Activated CD8-positive, alpha-beta memory T cell treated with anti-CD3 and anti-CD28 coated beads, Interleukin-2, amount 10 ng/mL, durations not matched to agents 7 days and 5 days (primary cell): ENCODE measurements around the gene EXT2. TPM values are rescaled to one million over a fixed set of nuclear protein-coding genes. Genes with fewer than 3 reads are reported as not detected.

Experiments used
- ATAC-seq: fragments of 150-1000 bp; cut with Tn5 transposase; one replicate; pipeline ENCODE4 v1.10.0; 2021; ENCODE audit warnings: moderate library complexity
- CTCF ChIA-PET: fragments of 350-600 bp; sonication (Branson Sonifier 250); formaldehyde crosslinking; loops from one replicate; lab custom pipeline; 2021; ENCODE audit warnings: antibody characterized with exemption; lab: Charles Lee
- DNase-seq: peaks from one replicate; pipeline ENCODE4 v3.0.0-alpha.2; 2020
- H3K27ac Mint-ChIP-seq: one replicate; pipeline ENCODE4 v1.8.0; 2021; ENCODE audit warnings: mild to moderate bottlenecking, mixed read lengths
- H3K27me3 Mint-ChIP-seq: one replicate; pipeline ENCODE4 v1.8.0; 2021; ENCODE audit warnings: mixed read lengths
- H3K36me3 Mint-ChIP-seq: one replicate; pipeline ENCODE4 v1.8.0; 2021; ENCODE audit warnings: mild to moderate bottlenecking, mixed read lengths
- H3K4me1 Mint-ChIP-seq: one replicate; pipeline ENCODE4 v1.8.0; 2021; ENCODE audit warnings: mixed read lengths
- H3K4me3 Mint-ChIP-seq: one replicate; pipeline ENCODE4 v1.8.0; 2021; ENCODE audit warnings: mild to moderate bottlenecking, moderate library complexity, mixed read lengths
- H3K9me3 Mint-ChIP-seq: one replicate; pipeline ENCODE4 v1.8.0; 2022; ENCODE audit warnings: low read depth, mixed read lengths
- total RNA-seq, 2 experiments: library from RNA; stranded (reverse); gene quantifications; one replicate each; pipeline ENCODE4 v1.2.3, GENCODE V29; 2021

Gene EXT2
- total RNA-seq, 2 experiments from 2014 or later = 21.5 to 26.1 TPM

DNA sequence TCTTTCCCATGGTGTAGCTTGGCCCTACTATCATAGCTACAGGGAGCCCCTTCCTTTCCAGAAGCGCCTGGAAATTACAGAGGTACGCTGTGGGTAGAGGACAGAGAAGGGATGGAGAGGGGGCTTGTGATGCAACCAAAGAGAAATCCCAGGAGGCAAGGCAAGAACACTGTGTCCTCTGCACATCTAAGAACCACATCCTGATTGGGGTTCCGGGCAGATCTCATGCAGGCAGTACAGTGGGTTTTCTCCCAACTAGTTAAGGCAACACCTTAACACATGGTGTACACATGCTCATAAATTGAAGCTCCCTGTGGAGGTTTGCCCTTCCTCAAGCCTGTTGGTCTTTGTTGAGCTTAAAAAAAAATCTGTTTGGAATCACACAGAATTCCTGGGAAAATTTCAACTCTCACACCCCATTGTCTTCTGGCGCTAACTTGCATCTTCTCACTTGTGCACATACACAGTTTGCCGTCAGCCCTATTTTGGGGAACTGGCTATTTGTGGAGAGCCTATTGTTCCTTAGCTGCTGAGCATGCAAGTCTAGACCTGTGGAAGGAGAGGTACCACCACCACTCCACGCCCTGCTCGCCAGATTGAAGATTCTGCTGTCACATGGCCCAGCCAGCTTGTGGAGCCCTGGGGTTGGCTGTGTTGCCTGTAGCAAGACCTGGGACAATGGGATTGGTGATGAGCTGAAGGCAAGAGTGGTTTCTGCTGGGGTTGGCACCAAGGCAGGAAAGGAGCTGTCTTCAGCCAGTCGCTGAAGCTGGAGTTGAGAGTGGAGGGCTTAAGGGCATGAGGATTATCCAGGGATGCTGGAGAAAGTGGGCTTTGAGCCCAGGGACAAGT lies 162.1 kb downstream of the EXT2 start:
- peaks cover 16% of the 10 kb centered on the region for H3K36me3 Mint-ChIP-seq
- H3K4me1 Mint-ChIP-seq = peaks cover 33% of the 10 kb centered on the region
- H3K27ac Mint-ChIP-seq = peak overlapping the region; percentile 59
- CTCF ChIA-PET = interaction anchor here (0.8 to 2.6 kb wide), 2 partner anchors 10 to 50 kb away, joined by 3 to 6 read pairs; no protein-coding TSS in a partner anchor
- DNase-seq (no peak), ATAC-seq (peak; percentile 45)
- no peaks in the 10 kb centered on the region for H3K27me3 Mint-ChIP-seq
- no peak overlapping the region for H3K4me3 Mint-ChIP-seq
- peaks cover 7% of the 10 kb centered on the region for H3K9me3 Mint-ChIP-seq

DNA sequence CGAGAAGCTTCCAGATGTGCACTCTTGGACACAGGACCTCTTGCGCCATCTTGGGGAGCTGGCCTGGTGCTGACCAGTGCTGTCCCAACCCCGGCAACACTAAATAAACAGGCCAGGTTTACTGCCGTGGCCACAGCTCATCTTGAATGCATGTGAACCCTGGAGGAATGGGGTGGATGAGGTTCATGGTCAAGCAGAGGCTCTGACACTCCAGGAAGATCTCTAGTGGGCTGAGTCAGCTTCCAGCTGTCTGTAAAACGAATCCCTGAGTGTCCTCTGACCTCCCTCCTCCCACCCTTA lies 162.7 kb downstream of the EXT2 start:
- Mint-ChIP-seq H3K27ac (no peak overlapping the region), H3K27me3 (no peaks in the 10 kb centered on the region), H3K4me3 (no peak overlapping the region), H3K36me3 (peaks cover 11% of the 10 kb centered on the region), H3K9me3 (peaks cover 1% of the 10 kb centered on the region), H3K4me1 (peaks cover 33% of the 10 kb centered on the region)
- CTCF ChIA-PET = interaction anchor here (0.8 to 2.6 kb wide), 2 partner anchors 10 to 50 kb away, joined by 3 to 6 read pairs; no protein-coding TSS in a partner anchor
- DNase-seq (no peak), ATAC-seq (no peak)

- no peak for ATAC-seq
- CTCF ChIA-PET = interaction anchor here (2.6 kb wide), 1 partner anchor 9 kb away, joined by 6 read pairs; no protein-coding TSS in a partner anchor
- DNase-seq = no peak
- no peak overlapping the region for H3K4me3 Mint-ChIP-seq
- no peak overlapping the region for H3K27ac Mint-ChIP-seq
- peaks cover 7% of the 10 kb centered on the region for H3K36me3 Mint-ChIP-seq
- no peaks in the 10 kb centered on the region for H3K9me3 Mint-ChIP-seq
- H3K4me1 Mint-ChIP-seq = peaks cover 33% of the 10 kb centered on the region
- no peaks in the 10 kb centered on the region for H3K27me3 Mint-ChIP-seq
Observed at GRCh38 chr11:44258839-44259420, 163.5 kb downstream of the EXT2 start.

GRCh38 chr11:44260081-44260480 lies 164.6 kb downstream of the EXT2 start:
- Mint-ChIP-seq H3K36me3 (peaks cover 7% of the 10 kb centered on the region), H3K27me3 (no peaks in the 10 kb centered on the region), H3K4me3 (no peak overlapping the region), H3K4me1 (peaks cover 33% of the 10 kb centered on the region), H3K9me3 (no peaks in the 10 kb centered on the region), H3K27ac (no peak overlapping the region)
- DNase-seq (no peak), ATAC-seq (no peak)
- CTCF ChIA-PET = no interaction called here

- DNase-seq (no peak), ATAC-seq (no peak)
- CTCF ChIA-PET = interaction anchor here (1.2 kb wide), 1 partner anchor 24 kb away, joined by 3 read pairs; no protein-coding TSS in a partner anchor
- no peak overlapping the region for H3K4me3 Mint-ChIP-seq
- no peaks in the 10 kb centered on the region for H3K9me3 Mint-ChIP-seq
- no peak overlapping the region for H3K27ac Mint-ChIP-seq
- H3K36me3 Mint-ChIP-seq = peaks cover 7% of the 10 kb centered on the region
- no peaks in the 10 kb centered on the region for H3K27me3 Mint-ChIP-seq
- H3K4me1 Mint-ChIP-seq = peaks cover 25% of the 10 kb centered on the region
Observed at GRCh38 chr11:44261800-44262591, 166.5 kb downstream of the EXT2 start.

DNA sequence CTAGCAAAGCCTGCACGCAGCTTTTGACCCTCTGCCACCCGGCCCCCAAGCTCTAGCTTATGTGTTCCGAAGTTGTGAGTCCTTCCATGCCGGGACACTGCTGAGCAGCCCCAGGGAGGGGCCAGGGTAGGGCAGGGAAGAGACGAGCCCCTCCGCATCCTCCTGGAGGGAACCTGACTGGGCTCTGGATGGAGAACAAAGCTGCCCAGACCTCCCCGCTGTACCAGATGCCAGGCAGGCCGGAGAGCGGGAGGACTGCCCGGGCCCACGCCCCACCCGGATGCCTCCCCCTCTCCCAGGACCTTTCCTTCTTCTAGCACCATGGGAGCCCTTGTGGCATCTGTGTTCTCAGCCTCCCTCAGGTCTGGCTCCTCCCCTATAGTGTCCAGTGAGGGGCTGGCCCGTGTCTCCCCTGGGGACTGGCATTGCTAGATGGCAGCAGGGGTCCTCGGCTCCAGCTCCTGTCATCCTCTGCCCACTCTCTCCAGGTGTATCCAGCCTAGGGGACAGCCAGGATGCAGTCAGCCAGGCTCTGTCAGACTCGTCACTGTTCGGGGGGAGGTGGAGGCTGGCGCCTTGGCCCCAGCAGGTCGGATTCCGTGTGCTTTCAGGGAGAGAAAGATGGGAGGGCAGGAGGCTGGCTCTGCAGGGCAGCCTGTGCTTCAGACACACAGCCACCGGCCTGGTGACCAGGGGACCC lies 168.4 kb downstream of the EXT2 start:
- no peaks in the 10 kb centered on the region for H3K9me3 Mint-ChIP-seq
- no peaks in the 10 kb centered on the region for H3K27me3 Mint-ChIP-seq
- H3K4me1 Mint-ChIP-seq = peaks cover 6% of the 10 kb centered on the region
- CTCF ChIA-PET = no interaction called here
- H3K27ac Mint-ChIP-seq = no peak overlapping the region
- ATAC-seq = no peak
- H3K36me3 Mint-ChIP-seq = no peaks in the 10 kb centered on the region
- no peak for DNase-seq
- H3K4me3 Mint-ChIP-seq = no peak overlapping the region

- Mint-ChIP-seq H3K27ac (no peak overlapping the region), H3K27me3 (no peaks in the 10 kb centered on the region), H3K9me3 (no peaks in the 10 kb centered on the region), H3K4me3 (no peak overlapping the region), H3K4me1 (peaks cover 1% of the 10 kb centered on the region), H3K36me3 (no peaks in the 10 kb centered on the region)
- no peak for DNase-seq
- ATAC-seq = no peak
- CTCF ChIA-PET = no interaction called here
Observed at GRCh38 chr11:44264438-44264749, 168.9 kb downstream of the EXT2 start.

DNA sequence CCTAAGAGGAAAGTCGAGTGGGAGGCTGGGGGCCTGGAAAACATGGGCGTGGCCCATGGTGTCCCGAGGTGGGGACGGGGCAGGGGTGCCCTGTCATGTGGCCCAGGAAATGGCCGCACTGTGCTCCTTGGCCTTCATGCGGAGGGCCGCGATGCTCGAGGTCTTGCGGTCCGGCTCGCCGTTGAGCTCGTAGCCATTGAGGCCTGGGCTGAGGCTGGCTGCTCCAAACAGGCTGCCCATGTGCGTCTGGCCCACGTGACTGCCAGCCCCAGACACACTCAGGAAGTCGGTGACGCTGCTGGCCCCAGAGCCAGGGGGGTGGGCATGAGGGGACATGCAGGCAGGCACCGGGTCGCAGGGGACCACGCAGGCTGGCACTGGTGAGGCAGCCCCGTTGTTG lies 169.3 kb downstream of the EXT2 start:
- DNase-seq = no peak
- Mint-ChIP-seq H3K36me3 (no peaks in the 10 kb centered on the region), H3K9me3 (no peaks in the 10 kb centered on the region), H3K27me3 (no peaks in the 10 kb centered on the region), H3K4me3 (no peak overlapping the region), H3K4me1 (no peaks in the 10 kb centered on the region), H3K27ac (no peak overlapping the region)
- ATAC-seq = no peak
- CTCF ChIA-PET = no interaction called here

DNA sequence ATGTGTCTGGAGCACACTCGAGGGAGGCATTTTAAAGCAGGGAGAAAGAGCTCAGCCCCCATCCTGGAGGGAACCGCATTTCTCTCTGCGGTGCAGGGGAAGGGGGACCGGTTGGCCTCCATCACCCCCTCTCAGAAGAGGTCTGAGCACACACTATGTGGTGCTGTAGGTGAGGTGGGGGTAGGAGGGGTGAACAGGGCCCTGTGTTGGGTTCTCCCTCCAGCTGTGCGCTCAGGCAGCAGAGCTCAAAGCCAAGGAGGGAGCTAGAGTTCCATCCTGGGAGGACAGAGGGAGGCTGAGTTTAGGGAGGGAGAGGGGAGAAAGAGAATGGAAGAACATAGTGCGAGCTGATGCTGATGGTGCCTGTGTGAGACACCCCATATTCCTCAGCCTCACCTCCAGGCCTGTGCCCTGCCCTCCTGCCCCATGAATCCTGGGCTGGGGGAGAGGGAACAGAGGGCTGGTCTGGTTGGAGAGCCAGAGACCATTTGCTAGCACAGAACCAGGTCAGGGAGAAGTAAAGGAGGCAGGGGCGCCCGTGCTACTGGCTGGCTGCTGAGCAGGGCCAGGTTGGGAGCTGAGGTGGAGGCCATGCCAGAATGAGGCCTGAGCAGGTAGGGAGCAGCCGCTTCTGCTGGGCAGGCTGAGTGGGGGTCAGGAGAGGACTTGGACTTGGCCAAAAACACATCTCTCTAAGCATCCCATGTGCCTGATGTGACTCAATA lies 170.7 kb downstream of the EXT2 start:
- Mint-ChIP-seq H3K27ac (no peak overlapping the region), H3K27me3 (no peaks in the 10 kb centered on the region), H3K4me1 (no peaks in the 10 kb centered on the region), H3K36me3 (no peaks in the 10 kb centered on the region), H3K4me3 (no peak overlapping the region), H3K9me3 (no peaks in the 10 kb centered on the region)
- ATAC-seq (no peak), DNase-seq (no peak)
- CTCF ChIA-PET = no interaction called here

DNA sequence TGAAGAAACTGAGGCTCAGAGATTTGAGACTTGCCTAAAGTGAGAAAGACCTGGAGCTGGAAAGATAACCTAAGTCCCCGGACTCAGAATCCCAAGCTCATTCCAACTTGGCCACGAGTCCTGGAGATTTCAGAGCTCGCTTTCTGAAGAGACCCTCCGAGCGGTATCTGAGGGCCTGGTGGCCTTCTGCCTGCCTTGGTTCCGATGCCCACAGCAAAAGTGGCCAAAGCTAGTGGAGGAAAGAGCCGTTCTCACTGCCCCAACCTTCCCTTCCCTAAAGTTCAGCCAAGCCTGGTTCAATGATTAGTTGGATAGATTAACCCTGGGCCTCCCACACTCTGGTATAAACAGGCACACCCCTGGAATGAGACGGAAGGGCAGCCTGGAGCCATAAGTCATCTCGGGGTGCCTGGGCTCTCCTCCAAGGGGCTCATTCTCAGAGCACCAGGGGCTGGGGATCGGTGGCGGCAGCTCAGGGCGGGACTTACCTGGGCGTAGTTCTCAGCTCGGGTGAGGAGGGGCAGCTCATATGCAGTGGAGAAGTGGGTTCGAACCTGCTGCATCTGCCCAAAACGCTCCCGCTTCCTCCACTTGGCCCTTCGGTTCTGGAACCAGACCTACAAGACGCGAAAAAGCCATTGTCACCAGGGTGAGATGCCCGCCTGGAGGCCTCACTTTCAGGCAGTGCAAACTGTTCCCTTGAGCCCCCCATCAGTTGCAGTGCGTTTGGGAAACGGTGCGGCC lies 171.7 kb downstream of the EXT2 start:
- DNase-seq (no peak), ATAC-seq (no peak)
- H3K4me1 Mint-ChIP-seq = no peaks in the 10 kb centered on the region
- H3K36me3 Mint-ChIP-seq = no peaks in the 10 kb centered on the region
- no peak overlapping the region for H3K27ac Mint-ChIP-seq
- CTCF ChIA-PET = interaction anchor here (1.2 to 1.5 kb wide), 4 partner anchors 9 to 256 kb away, joined by 3 to 6 read pairs (median 3); no protein-coding TSS in a partner anchor
- H3K9me3 Mint-ChIP-seq = no peaks in the 10 kb centered on the region
- no peaks in the 10 kb centered on the region for H3K27me3 Mint-ChIP-seq
- H3K4me3 Mint-ChIP-seq = no peak overlapping the region

GRCh38 chr11:44267750-44268613 lies 172.5 kb downstream of the EXT2 start:
- Mint-ChIP-seq H3K9me3 (no peaks in the 10 kb centered on the region), H3K4me1 (no peaks in the 10 kb centered on the region), H3K27ac (no peak overlapping the region), H3K36me3 (no peaks in the 10 kb centered on the region), H3K4me3 (no peak overlapping the region), H3K27me3 (no peaks in the 10 kb centered on the region)
- DNase-seq (no peak), ATAC-seq (no peak)
- CTCF ChIA-PET = interaction anchor here (1.2 to 1.5 kb wide), 4 partner anchors 9 to 256 kb away, joined by 3 to 6 read pairs (median 3); no protein-coding TSS in a partner anchor
